Activated B cell treated with CpG ODN at 0.5 μM for 24 hours (primary cell): ENCODE measurements around the gene ANKS6. TPM values are rescaled to one million over a fixed set of nuclear protein-coding genes. Genes with fewer than 3 reads are reported as not detected.

ENCODE experiments used
- ATAC-seq: fragments of 200-7000 bp; cut with Tn5 transposase; one replicate; pipeline ENCODE4 v1.10.0; 2021; ENCODE audit warnings: low read depth, mild to moderate bottlenecking, moderate library complexity
- CTCF ChIA-PET: fragments of 350-600 bp; sonication (Branson Sonifier 250); formaldehyde crosslinking; loops from one replicate; lab custom pipeline; 2021; ENCODE audit warnings: antibody characterized with exemption; lab: Charles Lee
- POLR2A ChIA-PET: fragments of 350-600 bp; sonication (Branson Sonifier 250); formaldehyde crosslinking; loops from one replicate; lab custom pipeline; 2021; ENCODE audit warnings: antibody characterized with exemption; lab: Charles Lee
- DNase-seq: peaks from one replicate; pipeline ENCODE4 v3.0.0; 2022
- H3K27ac Mint-ChIP-seq: one replicate; pipeline ENCODE4 v1.8.0; 2020; ENCODE audit warnings: mixed read lengths
- H3K27me3 Mint-ChIP-seq: one replicate; pipeline ENCODE4 v1.8.0; 2021; ENCODE audit warnings: mixed read lengths
- H3K36me3 Mint-ChIP-seq: one replicate; pipeline ENCODE4 v1.8.0; 2021; ENCODE audit warnings: low read depth, mixed read lengths
- H3K4me1 Mint-ChIP-seq: one replicate; pipeline ENCODE4 v1.8.0; 2021; ENCODE audit warnings: mixed read lengths
- H3K4me3 Mint-ChIP-seq: one replicate; pipeline ENCODE4 v1.8.0; 2020; ENCODE audit warnings: mild to moderate bottlenecking, mixed read lengths
- H3K9me3 Mint-ChIP-seq: one replicate; pipeline ENCODE4 v1.8.0; 2020; ENCODE audit warnings: mixed read lengths
- CTCF ChIP-seq: fragments of 200-600 bp; IDR thresholded peaks from one replicate; pipeline ENCODE4 v1.8.0; 2022; ENCODE audit warnings: antibody characterized with exemption, mild to moderate bottlenecking
- intact Hi-C: fragments of 100-400 bp; cut with micrococcal nuclease; formaldehyde crosslinking; loops from one replicate; pipeline ENCODE4 v1.15.1; 2024
- total RNA-seq: library from RNA; stranded (reverse); gene quantifications from 2 replicates; pipeline ENCODE4 v1.2.3, GENCODE V29; 2022

ANKS6 gene
- total RNA-seq, 1 donor from 2014 or later = 14.8 TPM

- ATAC-seq (no peak), DNase-seq (no peak)
- H3K4me3 Mint-ChIP-seq = no peak overlapping the region
- no peaks in the 10 kb centered on the region for H3K4me1 Mint-ChIP-seq
- TF ChIP-seq CTCF = no peak
- H3K36me3 Mint-ChIP-seq = no peaks in the 10 kb centered on the region
- ChIA-PET CTCF (no interaction called here), POLR2A (no interaction called here)
- intact Hi-C loops = no loop called here
- no peak overlapping the region for H3K27ac Mint-ChIP-seq
- H3K27me3 Mint-ChIP-seq = peaks cover 20% of the 10 kb centered on the region
- peaks cover 2% of the 10 kb centered on the region for H3K9me3 Mint-ChIP-seq
These were observed 77.3 kb downstream of the ANKS6 start for GRCh38 chr9:98719055-98719454.

- no peak overlapping the region for H3K4me3 Mint-ChIP-seq
- intact Hi-C loops = no loop called here
- no peak overlapping the region for H3K27ac Mint-ChIP-seq
- ATAC-seq (no peak), DNase-seq (no peak)
- POLR2A ChIA-PET = no interaction called here
- H3K9me3 Mint-ChIP-seq = peaks cover 2% of the 10 kb centered on the region
- H3K4me1 Mint-ChIP-seq = no peaks in the 10 kb centered on the region
- H3K36me3 Mint-ChIP-seq = no peaks in the 10 kb centered on the region
- no peak for TF ChIP-seq CTCF
- CTCF ChIA-PET = no interaction called here
- peaks cover 32% of the 10 kb centered on the region for H3K27me3 Mint-ChIP-seq
These were observed 81.5 kb downstream of the ANKS6 start for GRCh38 chr9:98714833-98715232.

DNA sequence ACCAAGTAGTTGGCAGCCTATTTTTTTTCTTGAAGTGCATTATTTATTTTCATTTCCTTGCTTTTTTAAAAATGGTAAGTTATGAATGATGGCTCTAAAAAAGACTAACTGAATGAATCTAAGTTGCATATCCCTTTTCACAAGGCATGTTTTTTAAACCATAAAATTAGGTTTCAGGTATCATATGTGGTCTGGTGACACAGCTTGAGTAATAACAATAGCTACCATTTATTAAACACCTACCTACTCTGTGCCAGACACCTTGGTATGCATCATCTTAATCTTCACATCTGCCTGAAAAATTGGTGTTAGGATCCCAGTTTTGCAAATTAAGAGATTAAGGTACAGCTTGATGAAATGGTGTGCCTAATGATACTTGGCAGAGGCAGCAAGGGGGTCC lies 83.4 kb downstream of the ANKS6 start:
- no peak for ATAC-seq
- no peak overlapping the region for H3K27ac Mint-ChIP-seq
- CTCF ChIA-PET = no interaction called here
- POLR2A ChIA-PET = no interaction called here
- peaks cover 2% of the 10 kb centered on the region for H3K4me1 Mint-ChIP-seq
- peaks cover 38% of the 10 kb centered on the region for H3K27me3 Mint-ChIP-seq
- no peak overlapping the region for H3K4me3 Mint-ChIP-seq
- no peak for TF ChIP-seq CTCF
- DNase-seq = no peak
- H3K9me3 Mint-ChIP-seq = peaks cover 2% of the 10 kb centered on the region
- no peaks in the 10 kb centered on the region for H3K36me3 Mint-ChIP-seq
- intact Hi-C loops = no loop called here

GRCh38 chr9:98709968-98710965 lies 86.1 kb downstream of the ANKS6 start:
- Mint-ChIP-seq H3K27me3 (peaks cover 47% of the 10 kb centered on the region), H3K9me3 (no peaks in the 10 kb centered on the region), H3K4me1 (peaks cover 12% of the 10 kb centered on the region), H3K36me3 (no peaks in the 10 kb centered on the region), H3K27ac (no peak overlapping the region), H3K4me3 (no peak overlapping the region)
- intact Hi-C loops = loop anchor here (5.0 kb wide), 1 partner anchor 393 kb away; no protein-coding TSS in a partner anchor
- CTCF ChIA-PET = no interaction called here
- POLR2A ChIA-PET = no interaction called here
- no peak for DNase-seq
- no peak for TF ChIP-seq CTCF
- no peak for ATAC-seq
